Thyroid gland (tissue), 4 donors: ENCODE measurements around the gene RPL7A. TPM values are rescaled to one million over a fixed set of nuclear protein-coding genes. Genes with fewer than 3 reads are reported as not detected.
"Not testable (repeated sequence)": the region's sequence is repeated elsewhere in the genome, so short reads cannot be mapped to it uniquely, and the experiment has no call there.

Experiments
- DNase-seq, 2 donors: peaks; one replicate each; pipeline ENCODE4 v3.0.0-alpha.2; 2019
- H3K27ac ChIP-seq, 3 donors: fragments of 200-600 bp; sonication (generic); 1 replicate in 2 of 3; 2 replicates in 1 of 3; pipeline ENCODE4 v1.5.1; 2016 to 2019; ENCODE audit warnings: mild to moderate bottlenecking in 1 of 3, moderate library complexity in 1 of 3
- H3K27me3 ChIP-seq: fragments of 200-600 bp; sonication (generic); one replicate; pipeline ENCODE4 v1.5.1; 2019
- H3K36me3 ChIP-seq, 2 donors: fragments of 200-600 bp; sonication (generic); one replicate each; pipeline ENCODE4 v1.5.1; 2016 to 2019
- H3K4me1 ChIP-seq, 2 donors: fragments of 200-600 bp; sonication (generic); one replicate each; pipeline ENCODE4 v1.5.1; 2017 to 2019
- H3K4me3 ChIP-seq, 3 donors: fragments of 200-600 bp; sonication (generic); replicated peaks in 1 of 3; 1 replicate in 2 of 3; 2 replicates in 1 of 3; pipeline ENCODE4 v1.5.1; 2016; ENCODE audit warnings: mild to moderate bottlenecking in 1 of 3
- H3K9me3 ChIP-seq: fragments of 200-600 bp; sonication (generic); one replicate; pipeline ENCODE4 v1.5.1; 2017
- POLR2A ChIP-seq, 2 donors: fragments of 450-650 bp; IDR thresholded peaks; one replicate each; pipeline ENCODE4 v1.6.1; 2017; ENCODE audit warnings: antibody characterized with exemption in 2 of 2, mild to moderate bottlenecking in 2 of 2, moderate library complexity in 1 of 2
- WGBS, 2 donors: methylation state at CpG; one replicate each; pipeline ENCODE4 v1.1.5; 2017; 5-methylcytosine and 5-hydroxymethylcytosine counted together
- intact Hi-C: fragments of 100-400 bp; cut with DNase I; formaldehyde crosslinking; loops from one replicate; pipeline ENCODE4 v1.15.1; 2023
- total RNA-seq, 4 donors: library from RNA; depleted of rRNA; stranded (reverse); fragments of >200 nt; gene quantifications; one replicate each; pipeline ENCODE4 v1.2.3, GENCODE V29; 2016
- TF ChIP-seq, protein P1 (sequence below), 6 experiments: fragments of 200-600 bp in 3 of 6; fragments of 450-650 bp in 3 of 6; sonication (generic) in 3 of 6; IDR thresholded peaks; one replicate each; pipeline ENCODE4 v1.5.1; 2016 to 2019; ENCODE audit warnings: antibody characterized with exemption in 6 of 6, mild to moderate bottlenecking in 2 of 6, inconsistent platforms in 1 of 6, moderate library complexity in 1 of 6

RPL7A gene
- total RNA-seq = 1,000 to 10,000 TPM; 1,394 to 2,407 (median 1,585) TPM

DNA sequence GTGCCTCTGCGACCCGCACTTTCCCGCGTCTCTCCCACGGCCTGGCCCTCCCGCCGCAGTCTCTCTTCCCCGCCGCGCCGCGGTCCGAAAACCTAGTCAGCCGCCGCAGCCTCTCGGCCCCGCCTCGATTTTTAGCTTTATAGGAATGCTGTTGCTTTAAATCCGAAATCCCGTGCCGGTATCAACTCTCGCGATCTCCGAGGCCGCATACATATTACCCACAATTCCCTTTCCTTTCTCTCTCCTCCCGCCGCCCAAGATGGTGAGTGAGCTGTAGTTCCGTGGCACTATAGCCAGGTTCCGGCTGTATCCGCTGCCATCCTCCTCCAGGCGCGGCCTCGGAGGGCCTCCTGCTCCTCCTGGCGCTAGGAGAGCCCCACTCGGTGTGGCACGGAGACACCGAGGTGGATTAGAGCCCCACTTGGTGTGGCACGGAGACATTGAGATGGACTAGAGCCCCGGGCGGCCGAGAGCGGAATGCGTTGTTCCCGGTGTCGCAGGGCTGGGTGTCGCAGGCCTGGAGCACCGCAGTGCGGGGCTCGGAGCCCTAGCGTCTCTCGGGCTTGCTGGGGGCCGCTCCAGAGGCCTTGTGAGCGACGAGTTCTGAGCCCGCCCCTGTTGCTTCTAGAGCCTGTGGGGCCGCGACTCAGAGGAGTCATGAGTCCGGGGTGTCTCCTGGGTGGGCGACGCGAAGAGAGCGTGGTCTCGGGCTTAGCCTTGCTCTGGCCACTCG lies at the start of gene RPL7A, which contains the start of gene MED22:
TSS of gene RPL7A (plus strand) at position 234 of the 733 bp plus-strand sequence. CDS start at position 260, 26 bp downstream.
TSS of gene MED22 (minus strand) at position 147 of the 733 bp plus-strand sequence. CDS start 1,469 bp downstream, outside the sequence.
- peak in 1 of 2 donors; percentile 84 for TF ChIP-seq POLR2A (IDR thresholded peaks at IDR 0.05)
- TF ChIP-seq, protein P1, sequence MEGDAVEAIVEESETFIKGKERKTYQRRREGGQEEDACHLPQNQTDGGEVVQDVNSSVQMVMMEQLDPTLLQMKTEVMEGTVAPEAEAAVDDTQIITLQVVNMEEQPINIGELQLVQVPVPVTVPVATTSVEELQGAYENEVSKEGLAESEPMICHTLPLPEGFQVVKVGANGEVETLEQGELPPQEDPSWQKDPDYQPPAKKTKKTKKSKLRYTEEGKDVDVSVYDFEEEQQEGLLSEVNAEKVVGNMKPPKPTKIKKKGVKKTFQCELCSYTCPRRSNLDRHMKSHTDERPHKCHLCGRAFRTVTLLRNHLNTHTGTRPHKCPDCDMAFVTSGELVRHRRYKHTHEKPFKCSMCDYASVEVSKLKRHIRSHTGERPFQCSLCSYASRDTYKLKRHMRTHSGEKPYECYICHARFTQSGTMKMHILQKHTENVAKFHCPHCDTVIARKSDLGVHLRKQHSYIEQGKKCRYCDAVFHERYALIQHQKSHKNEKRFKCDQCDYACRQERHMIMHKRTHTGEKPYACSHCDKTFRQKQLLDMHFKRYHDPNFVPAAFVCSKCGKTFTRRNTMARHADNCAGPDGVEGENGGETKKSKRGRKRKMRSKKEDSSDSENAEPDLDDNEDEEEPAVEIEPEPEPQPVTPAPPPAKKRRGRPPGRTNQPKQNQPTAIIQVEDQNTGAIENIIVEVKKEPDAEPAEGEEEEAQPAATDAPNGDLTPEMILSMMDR (IDR thresholded peaks at IDR 0.05) = peak in 1 of 6 experiments; percentile 24
- 0% methylated on average over 35 to 37 of the region's 64 CpGs for WGBS, 2 donors
- peaks cover 50 to 57% of the 10 kb centered on the region in 2 donors for H3K36me3 ChIP-seq
- H3K27ac ChIP-seq = peak within 1 kb of the TSS; percentile 77 to 91 (median 88)
- no peaks in the 10 kb centered on the region for H3K27me3 ChIP-seq
- intact Hi-C loops = no loop called here
- peaks cover 16 to 22% of the 10 kb centered on the region in 2 donors for H3K4me1 ChIP-seq
- H3K4me3 ChIP-seq = peak within 1 kb of the TSS; percentile 81 to 98 (median 87)
- H3K9me3 ChIP-seq = no peaks in the 10 kb centered on the region
- DNase-seq = peak; percentile 94 to 95

DNA sequence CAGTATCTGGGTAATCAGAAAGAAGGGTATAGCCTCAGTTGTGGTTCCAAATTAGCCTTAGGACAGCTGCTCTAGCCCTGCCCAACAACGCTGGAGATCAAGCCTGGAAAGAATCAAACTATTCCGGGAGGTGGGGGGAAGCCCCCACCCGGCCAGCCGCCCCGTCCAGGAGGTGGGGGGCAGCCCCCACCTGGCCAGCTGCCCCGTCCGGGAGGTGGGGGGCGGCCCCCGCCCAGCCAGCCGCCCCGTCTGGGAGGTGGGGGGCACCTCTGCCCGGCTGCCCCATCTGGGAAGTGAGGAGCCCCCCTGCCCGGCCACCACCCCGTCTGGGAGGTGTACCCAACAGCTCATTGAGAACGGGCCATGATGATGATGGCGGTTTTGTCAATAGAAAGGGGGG lies 48.0 kb upstream of the RPL7A start:
- Histone ChIP-seq H3K4me1 (peaks cover 13 to 19% of the 10 kb centered on the region in 2 donors), H3K27ac (peak overlapping the region; percentile 40 to 75 (median 59))
- intact Hi-C loops, H3K36me3 ChIP-seq, H3K9me3 ChIP-seq, H3K27me3 ChIP-seq, DNase-seq, H3K4me3 ChIP-seq: not testable (repeated sequence)
- WGBS, 2 donors = 53 to 54% methylated on average over 9 to 11 of the region's 16 CpGs

DNA sequence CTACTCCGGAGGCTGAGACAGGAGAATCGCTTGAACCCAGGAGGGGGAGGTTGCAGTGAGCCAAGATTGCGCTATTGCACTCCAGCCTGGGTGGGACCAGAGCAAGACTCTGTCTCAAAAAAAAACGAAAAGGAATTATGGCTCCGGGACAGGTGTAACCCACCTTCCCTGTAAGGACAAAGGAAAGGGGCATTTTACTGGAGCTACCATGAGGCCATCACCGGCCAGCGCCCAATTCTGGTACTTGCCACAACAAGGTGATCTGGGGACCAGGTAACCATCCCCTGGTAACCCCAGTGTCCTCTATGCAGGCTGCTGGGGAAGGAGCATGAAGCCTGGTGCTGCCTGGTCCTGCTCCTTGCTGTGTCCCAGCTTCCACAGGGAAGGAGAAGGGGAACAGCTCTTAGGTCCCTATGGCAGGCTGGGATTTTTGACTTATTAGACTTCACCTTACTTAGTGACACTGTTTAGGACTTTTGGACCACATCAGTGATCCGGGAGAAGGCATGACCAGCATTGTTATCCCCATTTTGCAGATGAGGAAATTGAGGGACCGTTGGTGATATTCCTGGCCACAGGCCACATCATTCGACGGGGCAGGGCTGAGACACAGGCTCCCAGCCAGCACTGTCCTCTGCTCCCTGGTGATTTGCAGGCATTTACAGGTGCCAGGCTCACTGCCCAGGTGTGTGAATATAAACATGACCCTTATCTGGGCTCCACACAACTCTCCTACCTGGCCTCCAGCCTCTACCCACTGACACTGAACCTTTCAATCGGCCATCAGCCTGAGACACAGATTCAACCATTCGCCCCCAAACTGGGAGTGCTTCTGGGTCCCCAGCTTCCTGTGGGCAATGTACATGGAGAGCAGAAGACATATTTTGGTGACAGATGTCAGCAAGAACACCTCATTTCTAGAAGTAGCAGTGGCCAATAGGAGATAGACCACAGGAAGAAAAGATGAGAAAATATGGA lies 46.5 kb upstream of the RPL7A start:
- Histone ChIP-seq H3K36me3 (no peaks in the 10 kb centered on the region), H3K27me3 (no peaks in the 10 kb centered on the region), H3K9me3 (no peaks in the 10 kb centered on the region), H3K4me1 (peaks cover 13 to 19% of the 10 kb centered on the region in 2 donors), H3K4me3 (no peak overlapping the region), H3K27ac (peak overlapping the region; percentile 12 to 65 (median 62))
- 84 to 87% methylated on average over 13 of the region's 13 CpGs for WGBS, 2 donors
- DNase-seq = no peak
- TF ChIP-seq, protein P1 (IDR thresholded peaks at IDR 0.05) = no peak
- TF ChIP-seq POLR2A (IDR thresholded peaks at IDR 0.05) = no peak
- intact Hi-C loops = no loop called here

DNA sequence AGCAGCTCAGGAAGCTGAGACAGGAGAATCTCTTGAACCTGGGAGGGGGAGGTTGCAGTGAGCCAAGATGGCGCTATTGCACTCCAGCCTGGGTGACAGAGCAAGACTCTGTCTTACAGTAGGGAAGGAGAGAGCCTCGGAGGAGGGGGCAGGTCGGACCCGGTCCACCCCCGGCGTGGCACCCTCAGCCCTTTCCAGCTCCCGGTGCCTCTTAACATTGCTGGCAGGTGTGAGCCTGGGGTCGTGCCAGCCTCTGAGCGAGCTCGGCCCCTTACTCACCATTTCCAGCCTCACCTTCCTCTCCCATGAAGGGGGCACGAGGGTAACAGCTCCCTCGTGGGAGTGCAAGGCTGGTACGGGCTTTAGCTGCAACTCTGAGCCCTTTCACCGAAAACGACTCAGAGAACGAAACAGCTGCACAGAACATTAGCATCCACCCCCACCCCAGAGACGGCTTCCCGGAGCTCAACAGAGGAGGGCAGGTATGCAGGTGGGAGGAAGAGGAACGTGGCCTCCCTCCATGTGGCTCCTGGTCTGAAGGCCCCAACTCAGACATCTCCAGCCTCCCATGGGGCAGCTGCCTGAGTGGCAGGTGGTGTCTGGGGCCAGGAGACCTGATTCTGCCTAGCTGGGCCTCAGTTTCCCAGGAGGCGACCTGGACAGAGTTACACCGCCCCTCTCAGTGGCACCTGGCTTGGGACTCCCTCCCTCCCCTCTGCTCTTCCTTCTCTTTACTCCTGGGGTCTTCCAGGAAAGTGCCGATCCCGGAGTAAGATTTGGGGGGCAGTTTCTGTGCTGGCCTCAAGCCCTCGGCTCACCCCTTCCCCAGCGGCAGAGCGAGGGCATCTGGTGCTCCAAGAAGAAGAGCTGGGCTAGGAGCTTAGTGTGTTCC lies 44.5 kb upstream of the RPL7A start:
- TF ChIP-seq, protein P1 (IDR thresholded peaks at IDR 0.05) = no peak
- TF ChIP-seq POLR2A (IDR thresholded peaks at IDR 0.05) = no peak
- 78 to 82% methylated on average over 13 to 26 of the region's 26 CpGs for WGBS, 2 donors
- DNase-seq = no peak
- Histone ChIP-seq H3K27me3 (no peaks in the 10 kb centered on the region), H3K27ac (no peak overlapping the region), H3K36me3 (no peaks in the 10 kb centered on the region), H3K4me1 (peaks cover 13 to 19% of the 10 kb centered on the region in 2 donors), H3K9me3 (no peaks in the 10 kb centered on the region), H3K4me3 (no peak overlapping the region)
- intact Hi-C loops = no loop called here

DNA sequence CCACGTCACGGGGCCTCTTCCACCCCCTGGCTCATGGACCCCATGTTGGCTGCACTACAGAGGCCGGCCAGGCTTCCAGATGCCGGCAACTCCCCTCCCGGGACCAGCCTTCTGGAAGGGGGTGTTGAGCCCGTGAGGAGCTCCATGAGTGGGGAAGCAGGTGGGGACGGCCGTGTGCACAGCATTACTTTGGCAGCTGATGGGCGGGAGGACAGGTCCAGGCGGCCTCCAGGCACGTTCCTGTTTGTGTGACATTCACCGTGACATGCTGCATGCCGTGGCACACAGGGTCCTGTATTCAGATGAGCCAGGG lies 43.9 kb upstream of the RPL7A start:
- no peak for DNase-seq
- TF ChIP-seq POLR2A (IDR thresholded peaks at IDR 0.05) = no peak
- TF ChIP-seq, protein P1 (IDR thresholded peaks at IDR 0.05) = no peak
- no peak overlapping the region for H3K4me3 ChIP-seq
- intact Hi-C loops = no loop called here
- H3K4me1 ChIP-seq = peaks cover 13 to 19% of the 10 kb centered on the region in 2 donors
- H3K27ac ChIP-seq = no peak overlapping the region
- 47 to 66% methylated on average over 3 to 9 of the region's 13 CpGs for WGBS, 2 donors
- H3K36me3 ChIP-seq = no peaks in the 10 kb centered on the region
- no peaks in the 10 kb centered on the region for H3K9me3 ChIP-seq
- no peaks in the 10 kb centered on the region for H3K27me3 ChIP-seq
